GM21423 (cell line): ENCODE measurements around the gene MYO1E.
"Not testable (repeated sequence)": the region's sequence is repeated elsewhere in the genome, so short reads cannot be mapped to it uniquely, and the experiment has no call there.

Experiments
- ATAC-seq: cut with Tn5 transposase; IDR thresholded peaks from one replicate; pipeline ENCODE4 v1.9.1; 2021; ENCODE audit warnings: mild to moderate bottlenecking, moderate library complexity; ENCODE audit not compliant: unreplicated experiment

MYO1E gene

GRCh38 chr15:59388670-59389069, 16.0 kb upstream of the MYO1E start:
- no peak for ATAC-seq

DNA sequence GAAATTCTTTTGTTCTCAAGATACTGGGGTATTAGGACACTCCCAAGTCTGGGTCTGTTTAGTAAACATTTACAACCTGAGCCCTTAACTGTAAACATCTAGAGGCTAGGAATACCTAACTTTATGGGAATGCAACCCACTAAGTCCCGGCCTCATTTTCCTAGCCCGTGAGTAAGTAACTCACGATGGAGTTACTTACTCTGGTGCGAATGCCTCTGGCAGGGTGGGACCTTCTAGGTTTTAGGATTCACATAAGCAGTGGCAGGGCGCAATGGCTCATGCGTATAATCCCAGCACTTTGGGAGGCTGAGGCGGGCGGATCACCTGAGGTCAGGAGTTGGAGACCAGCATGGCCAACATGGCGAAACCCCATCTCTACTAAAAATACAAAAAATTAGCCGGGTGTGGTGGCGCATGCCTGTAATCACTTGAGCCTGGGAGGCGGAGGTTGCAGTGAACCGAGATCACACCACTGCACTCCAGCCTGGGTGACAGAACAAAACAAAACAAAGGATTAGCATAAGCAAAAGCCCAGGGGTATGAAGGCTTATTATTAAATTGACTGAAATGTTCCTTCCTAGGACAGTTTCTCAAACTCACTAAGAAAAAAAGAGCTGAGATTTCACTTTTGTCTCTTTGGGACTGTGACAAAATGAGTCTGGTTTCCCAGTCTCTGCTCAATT, 14.7 kb upstream of the MYO1E start:
- not testable (repeated sequence) for ATAC-seq

- ATAC-seq: no peak
Observed at GRCh38 chr15:59385171-59385570, 12.5 kb upstream of the MYO1E start.

DNA sequence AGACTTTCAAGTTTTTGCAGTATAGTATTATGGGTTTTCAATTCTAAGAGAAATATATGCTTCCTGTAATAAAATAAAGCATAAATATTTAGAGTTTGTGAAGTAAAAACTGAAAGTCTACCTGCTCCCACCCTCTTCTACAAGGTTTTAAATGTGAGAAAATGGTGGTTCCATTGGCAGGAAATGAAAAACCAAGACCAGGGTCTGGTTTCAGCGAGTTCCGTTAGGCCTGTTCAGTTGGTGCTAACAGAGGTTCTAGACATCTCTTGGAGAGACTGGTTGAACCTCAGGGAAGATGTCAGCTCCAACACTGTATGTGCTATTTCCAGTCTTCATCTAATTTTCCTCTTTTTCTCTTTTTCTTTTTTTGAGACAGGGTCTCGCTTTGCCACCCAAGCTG, 11.8 kb upstream of the MYO1E start:
- no peak for ATAC-seq

GRCh38 chr15:59380902-59381610, 8.4 kb upstream of the MYO1E start:
- no peak for ATAC-seq

DNA sequence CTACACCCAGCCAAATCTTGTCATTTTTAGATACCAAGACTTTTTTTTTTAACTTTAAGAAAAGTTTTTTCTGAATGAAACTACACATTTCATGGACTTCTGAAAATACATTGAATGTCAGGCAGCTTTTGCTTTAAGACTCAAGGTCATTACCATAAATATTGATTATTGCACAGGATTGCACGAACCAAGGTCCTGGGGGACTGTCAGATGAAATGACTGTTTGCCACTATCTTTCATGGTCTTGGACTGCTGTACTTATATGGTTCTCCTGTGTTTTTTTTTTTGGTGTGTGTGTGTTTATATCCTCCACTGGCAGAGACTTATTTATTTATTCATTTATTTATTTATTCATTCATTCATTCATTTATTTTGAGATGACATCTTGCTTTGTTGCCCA, 6.9 kb upstream of the MYO1E start:
- ATAC-seq: no peak

DNA sequence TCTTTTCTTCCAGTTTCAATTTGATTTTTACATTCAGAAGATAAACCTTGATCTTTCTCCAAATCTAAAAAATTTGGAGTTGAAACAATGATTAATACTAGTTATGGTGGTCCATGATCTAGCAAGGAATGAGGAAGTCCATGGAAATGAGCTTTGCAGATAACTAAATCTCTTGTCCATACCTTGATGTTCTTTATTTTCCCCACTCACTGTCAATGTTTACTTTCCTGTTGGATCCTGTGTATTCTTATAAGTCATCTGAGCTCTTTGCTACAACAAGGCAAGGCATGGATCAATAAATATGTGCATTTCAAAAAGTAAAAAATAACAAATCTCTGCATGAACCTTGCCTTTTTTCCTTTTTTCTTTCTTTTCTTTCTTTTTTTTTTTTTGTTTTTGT, 6.2 kb upstream of the MYO1E start:
- no peak for ATAC-seq

DNA sequence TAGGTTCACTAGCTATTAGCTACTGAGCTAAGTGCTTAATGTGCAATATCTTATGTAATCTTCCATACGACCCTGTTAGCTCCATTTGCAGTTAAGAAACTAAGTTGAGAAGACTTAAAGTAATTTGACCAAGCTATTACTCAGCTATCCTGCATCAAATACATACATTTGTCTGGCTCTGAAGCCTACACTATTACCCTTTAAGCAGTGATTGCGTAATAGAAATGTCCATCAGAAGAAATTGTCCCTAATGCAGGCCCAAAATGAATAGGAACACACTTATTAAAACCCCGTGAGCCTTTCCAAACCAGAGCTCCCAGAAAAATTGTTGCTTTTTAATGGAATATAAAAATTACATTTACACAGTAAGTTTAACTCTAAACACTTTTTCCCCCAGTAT, 5.3 kb upstream of the MYO1E start:
- ATAC-seq: no peak

DNA sequence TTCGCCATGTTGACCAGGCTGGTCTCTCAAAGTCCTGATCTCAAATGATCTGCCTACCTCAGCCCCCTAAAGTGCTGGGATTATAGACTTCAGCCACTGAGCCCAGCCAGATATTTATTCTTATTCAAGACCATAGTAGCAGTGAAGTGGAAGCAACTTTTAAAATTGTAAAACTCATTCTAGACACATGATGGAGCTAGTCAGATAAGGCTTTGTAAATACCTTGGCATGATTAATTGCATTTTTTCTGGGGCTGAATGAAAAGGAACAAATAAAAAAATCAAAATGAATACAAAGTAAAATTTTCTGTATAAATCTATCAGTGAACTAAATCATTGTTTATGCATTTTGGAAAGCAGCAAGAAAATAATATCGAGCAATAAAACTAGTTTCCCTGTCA, 4.1 kb upstream of the MYO1E start:
- no peak for ATAC-seq

- no peak for ATAC-seq
Observed at GRCh38 chr15:59373215-59373614, 544 bp upstream of the MYO1E start.

GRCh38 chr15:59371458-59372351, 966 bp downstream of the MYO1E start:
- ATAC-seq: peak; percentile 24

- ATAC-seq: no peak
Observed at GRCh38 chr15:59369597-59369996, 3.1 kb downstream of the MYO1E start.

GRCh38 chr15:59367022-59367451, 5.6 kb downstream of the MYO1E start:
- no peak for ATAC-seq

GRCh38 chr15:59366333-59367021, 6.2 kb downstream of the MYO1E start:
- no peak for ATAC-seq

GRCh38 chr15:59364248-59364647, 8.4 kb downstream of the MYO1E start:
- ATAC-seq: no peak

- no peak for ATAC-seq
Observed at GRCh38 chr15:59362331-59362730, 10.3 kb downstream of the MYO1E start.

DNA sequence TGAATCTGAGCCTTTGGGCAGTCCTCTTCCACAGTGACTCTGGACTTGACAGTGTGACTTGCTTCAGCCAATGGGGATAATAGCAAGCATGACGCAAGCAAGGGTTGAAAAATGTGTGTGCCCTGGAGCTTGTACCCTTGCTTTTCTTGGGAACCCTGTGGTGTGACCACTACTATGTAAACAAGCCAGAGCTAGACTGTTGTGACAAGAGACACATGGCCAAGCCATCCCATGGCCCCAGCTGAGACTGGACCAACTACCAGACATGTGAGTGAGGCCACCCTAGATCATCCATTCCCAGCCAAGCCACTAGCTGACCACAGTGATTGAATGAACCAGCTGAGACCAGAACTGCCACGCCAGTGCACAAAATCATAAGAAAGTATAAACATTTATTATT, 11.8 kb downstream of the MYO1E start:
- no peak for ATAC-seq

- no peak for ATAC-seq
Observed at GRCh38 chr15:59360305-59360704, 12.4 kb downstream of the MYO1E start.

GRCh38 chr15:59355730-59356129, 16.9 kb downstream of the MYO1E start:
- ATAC-seq: no peak

- no peak for ATAC-seq
Observed at GRCh38 chr15:59354417-59355031, 18.1 kb downstream of the MYO1E start.

DNA sequence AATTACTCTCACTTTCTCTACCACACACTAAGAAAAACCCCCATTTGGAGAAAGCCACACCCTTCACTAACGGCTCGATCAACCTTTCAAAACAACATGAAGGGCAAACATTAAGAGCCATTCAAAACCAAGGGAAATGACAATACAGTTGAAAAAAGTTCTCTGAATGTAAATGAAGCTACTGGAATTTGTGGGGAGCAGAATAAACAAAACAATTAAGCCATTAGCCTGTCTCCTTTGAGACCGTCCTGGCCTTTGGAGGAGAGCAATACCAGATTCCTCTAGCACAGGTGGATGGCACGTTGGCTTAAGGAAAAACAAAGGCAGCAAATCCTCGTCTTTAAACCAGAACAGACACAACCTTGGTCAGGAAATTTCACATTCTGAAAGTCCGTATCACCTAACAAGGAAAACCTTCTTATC, 18.7 kb downstream of the MYO1E start:
- ATAC-seq: no peak
